RPMI8226 (cell line): ENCODE measurements around the gene CA9.

Source experiments
- DNase-seq: peaks from one replicate; pipeline ENCODE4 v3.0.0-alpha.2; 2015

CA9 gene

GRCh38 chr9:35718721-35719511 is 45.2 kb downstream of the CA9 start:
- no peak for DNase-seq

GRCh38 chr9:35719546-35719945 is 45.8 kb downstream of the CA9 start:
- DNase-seq, result no peak

- no peak for DNase-seq
Observed at GRCh38 chr9:35723426-35723825, 49.7 kb downstream of the CA9 start.

- DNase-seq, result no peak
Observed at GRCh38 chr9:35723908-35724307, 50.2 kb downstream of the CA9 start.

- DNase-seq, result no peak
Observed at GRCh38 chr9:35725362-35725761, 51.6 kb downstream of the CA9 start.

- DNase-seq, result no peak
Observed at GRCh38 chr9:35726931-35727330, 53.2 kb downstream of the CA9 start.

- DNase-seq, result no peak
Observed at GRCh38 chr9:35727676-35728040, 53.9 kb downstream of the CA9 start.

- DNase-seq, result no peak
Observed at GRCh38 chr9:35728041-35728971, 54.6 kb downstream of the CA9 start.

GRCh38 chr9:35729101-35729500 is 55.4 kb downstream of the CA9 start:
- no peak for DNase-seq

GRCh38 chr9:35729700-35730485 is 56.2 kb downstream of the CA9 start:
- peak; percentile 35 for DNase-seq

- no peak for DNase-seq
Observed at GRCh38 chr9:35730486-35730854, 56.7 kb downstream of the CA9 start.
